Glutamatergic neuron (in vitro differentiated cells): ENCODE data around the gene MGRN1. TPM values are rescaled to one million over a fixed set of nuclear protein-coding genes. Genes with fewer than 3 reads are reported as not detected.
"Not testable (repeated sequence)": the region's sequence is repeated elsewhere in the genome, so short reads cannot be mapped to it uniquely, and the experiment has no call there.

Experiments used
- DNase-seq: peaks from one replicate; pipeline ENCODE4 v3.0.0; 2022
- H3K27ac Mint-ChIP-seq: one replicate; pipeline ENCODE4 v1.8.0; 2020; ENCODE audit warnings: mild to moderate bottlenecking, mixed read lengths, inconsistent platforms; ENCODE audit not compliant: unreplicated experiment
- H3K27me3 Mint-ChIP-seq: one replicate; pipeline ENCODE4 v1.8.0; 2020; ENCODE audit warnings: mild to moderate bottlenecking, moderate library complexity, mixed read lengths, inconsistent platforms; ENCODE audit not compliant: unreplicated experiment
- H3K36me3 Mint-ChIP-seq: one replicate; pipeline ENCODE4 v1.8.0; 2020; ENCODE audit warnings: mild to moderate bottlenecking, mixed read lengths, inconsistent platforms; ENCODE audit not compliant: unreplicated experiment
- H3K4me1 Mint-ChIP-seq: one replicate; pipeline ENCODE4 v1.8.0; 2020; ENCODE audit warnings: mild to moderate bottlenecking, low read depth, mixed read lengths, inconsistent platforms; ENCODE audit not compliant: unreplicated experiment
- H3K4me3 Mint-ChIP-seq: one replicate; pipeline ENCODE4 v1.8.0; 2020; ENCODE audit warnings: mild to moderate bottlenecking, mixed read lengths, inconsistent platforms; ENCODE audit not compliant: unreplicated experiment
- H3K9me3 Mint-ChIP-seq: one replicate; pipeline ENCODE4 v1.8.0; 2020; ENCODE audit warnings: mild to moderate bottlenecking, moderate library complexity, mixed read lengths, inconsistent platforms; ENCODE audit not compliant: unreplicated experiment
- total RNA-seq: library from RNA; stranded (reverse); fragmentation: NEBNext Ultra II Directional; extraction: Animal tissue kit (Norgen Biotek cat#: 25700); gene quantifications from one replicate; pipeline ENCODE4 v1.2.1, GENCODE V29; 2021; ENCODE audit not compliant: unreplicated experiment
- TF ChIP-seq, protein P1 (sequence below): fragments of 200-600 bp; sonication (generic); IDR thresholded peaks from one replicate; pipeline ENCODE4 v1.5.0; 2021; ENCODE audit not compliant: partially characterized antibody, unreplicated experiment

Gene MGRN1
- total RNA-seq, 1 donor from 2014 or later, result 150 TPM

DNA sequence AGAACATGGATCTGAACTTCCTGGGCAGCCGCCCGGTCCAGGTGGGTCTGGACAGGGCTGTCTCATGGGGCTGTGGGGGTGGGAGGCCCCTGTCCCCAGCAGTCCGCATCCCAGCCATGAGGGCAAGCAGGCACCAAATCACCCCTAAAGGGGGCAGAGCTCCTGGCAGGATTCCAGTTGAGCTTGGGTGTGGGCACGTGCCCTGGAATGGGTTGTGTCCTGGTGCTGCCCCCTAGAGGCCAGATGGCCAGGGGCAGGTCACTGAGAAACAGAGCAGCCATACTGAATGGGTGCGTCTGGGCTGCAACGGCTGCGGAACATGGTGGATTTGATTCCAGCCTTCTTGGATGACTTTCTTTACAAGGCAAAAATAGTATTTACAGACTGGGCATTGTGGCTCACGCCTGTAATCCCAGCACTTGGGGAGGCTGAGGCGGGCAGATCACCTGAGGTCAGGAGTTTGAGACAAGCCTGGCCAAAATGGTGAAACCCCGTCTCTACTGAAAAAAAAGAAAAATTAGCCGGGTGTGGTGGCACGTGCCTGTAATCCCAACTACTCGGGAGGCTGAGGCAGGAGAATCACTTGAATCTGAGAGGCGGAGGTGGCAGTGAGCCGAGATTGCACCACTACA, 25.9 kb downstream of the MGRN1 start:
- H3K4me3 Mint-ChIP-seq, H3K27me3 Mint-ChIP-seq, H3K36me3 Mint-ChIP-seq, H3K4me1 Mint-ChIP-seq, H3K27ac Mint-ChIP-seq: not testable (repeated sequence)
- peak; percentile 73 for DNase-seq
- TF ChIP-seq, protein P1, sequence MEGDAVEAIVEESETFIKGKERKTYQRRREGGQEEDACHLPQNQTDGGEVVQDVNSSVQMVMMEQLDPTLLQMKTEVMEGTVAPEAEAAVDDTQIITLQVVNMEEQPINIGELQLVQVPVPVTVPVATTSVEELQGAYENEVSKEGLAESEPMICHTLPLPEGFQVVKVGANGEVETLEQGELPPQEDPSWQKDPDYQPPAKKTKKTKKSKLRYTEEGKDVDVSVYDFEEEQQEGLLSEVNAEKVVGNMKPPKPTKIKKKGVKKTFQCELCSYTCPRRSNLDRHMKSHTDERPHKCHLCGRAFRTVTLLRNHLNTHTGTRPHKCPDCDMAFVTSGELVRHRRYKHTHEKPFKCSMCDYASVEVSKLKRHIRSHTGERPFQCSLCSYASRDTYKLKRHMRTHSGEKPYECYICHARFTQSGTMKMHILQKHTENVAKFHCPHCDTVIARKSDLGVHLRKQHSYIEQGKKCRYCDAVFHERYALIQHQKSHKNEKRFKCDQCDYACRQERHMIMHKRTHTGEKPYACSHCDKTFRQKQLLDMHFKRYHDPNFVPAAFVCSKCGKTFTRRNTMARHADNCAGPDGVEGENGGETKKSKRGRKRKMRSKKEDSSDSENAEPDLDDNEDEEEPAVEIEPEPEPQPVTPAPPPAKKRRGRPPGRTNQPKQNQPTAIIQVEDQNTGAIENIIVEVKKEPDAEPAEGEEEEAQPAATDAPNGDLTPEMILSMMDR, result peak; percentile 84
- peaks cover 13% of the 10 kb centered on the region for H3K9me3 Mint-ChIP-seq

DNA sequence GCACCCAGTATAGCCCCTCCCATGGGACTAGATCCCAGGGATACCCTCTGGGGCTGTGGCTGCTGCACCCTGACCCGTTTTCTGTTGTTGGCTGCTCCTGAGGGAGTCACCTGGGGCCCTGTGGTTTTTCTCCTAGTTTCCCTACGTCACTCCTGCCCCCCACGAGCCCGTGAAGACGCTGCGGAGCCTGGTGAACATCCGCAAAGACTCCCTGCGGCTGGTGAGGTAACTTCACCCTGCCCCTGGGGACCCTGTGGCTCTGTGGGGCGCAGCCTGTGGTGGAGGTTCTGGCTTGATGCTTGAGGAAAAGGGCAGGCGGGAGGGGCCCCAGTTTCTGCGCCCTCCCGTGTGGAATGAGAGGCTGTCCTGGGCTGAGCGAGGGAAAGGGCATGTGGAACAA, 27.2 kb downstream of the MGRN1 start:
- Mint-ChIP-seq H3K9me3 (peaks cover 13% of the 10 kb centered on the region), H3K36me3 (peaks cover 9% of the 10 kb centered on the region), H3K4me1 (peaks cover 8% of the 10 kb centered on the region), H3K27ac (no peak overlapping the region), H3K4me3 (no peak overlapping the region), H3K27me3 (peaks cover 10% of the 10 kb centered on the region)
- TF ChIP-seq, protein P1, result no peak
- no peak for DNase-seq

DNA sequence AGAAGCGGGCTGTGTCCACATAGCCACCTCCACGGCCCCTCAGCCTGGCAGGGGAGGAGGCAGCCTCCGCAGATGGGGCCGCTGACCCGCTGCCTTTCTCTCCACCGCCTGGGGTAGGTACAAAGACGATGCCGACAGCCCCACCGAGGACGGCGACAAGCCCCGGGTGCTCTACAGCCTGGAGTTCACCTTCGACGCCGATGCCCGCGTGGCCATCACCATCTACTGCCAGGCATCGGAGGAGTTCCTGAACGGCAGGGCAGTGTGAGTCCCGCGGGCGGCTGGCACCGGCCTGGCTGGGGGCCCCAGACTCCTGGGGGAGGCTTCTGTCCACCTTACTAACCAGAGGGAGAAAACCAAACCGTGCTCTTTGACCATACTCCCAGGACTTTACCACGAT, 27.9 kb downstream of the MGRN1 start:
- TF ChIP-seq, protein P1, result no peak
- H3K27ac Mint-ChIP-seq, result no peak overlapping the region
- DNase-seq, result no peak
- peaks cover 9% of the 10 kb centered on the region for H3K36me3 Mint-ChIP-seq
- H3K4me1 Mint-ChIP-seq, result peaks cover 8% of the 10 kb centered on the region
- no peak overlapping the region for H3K4me3 Mint-ChIP-seq
- H3K27me3 Mint-ChIP-seq, result peaks cover 10% of the 10 kb centered on the region
- peaks cover 10% of the 10 kb centered on the region for H3K9me3 Mint-ChIP-seq

DNA sequence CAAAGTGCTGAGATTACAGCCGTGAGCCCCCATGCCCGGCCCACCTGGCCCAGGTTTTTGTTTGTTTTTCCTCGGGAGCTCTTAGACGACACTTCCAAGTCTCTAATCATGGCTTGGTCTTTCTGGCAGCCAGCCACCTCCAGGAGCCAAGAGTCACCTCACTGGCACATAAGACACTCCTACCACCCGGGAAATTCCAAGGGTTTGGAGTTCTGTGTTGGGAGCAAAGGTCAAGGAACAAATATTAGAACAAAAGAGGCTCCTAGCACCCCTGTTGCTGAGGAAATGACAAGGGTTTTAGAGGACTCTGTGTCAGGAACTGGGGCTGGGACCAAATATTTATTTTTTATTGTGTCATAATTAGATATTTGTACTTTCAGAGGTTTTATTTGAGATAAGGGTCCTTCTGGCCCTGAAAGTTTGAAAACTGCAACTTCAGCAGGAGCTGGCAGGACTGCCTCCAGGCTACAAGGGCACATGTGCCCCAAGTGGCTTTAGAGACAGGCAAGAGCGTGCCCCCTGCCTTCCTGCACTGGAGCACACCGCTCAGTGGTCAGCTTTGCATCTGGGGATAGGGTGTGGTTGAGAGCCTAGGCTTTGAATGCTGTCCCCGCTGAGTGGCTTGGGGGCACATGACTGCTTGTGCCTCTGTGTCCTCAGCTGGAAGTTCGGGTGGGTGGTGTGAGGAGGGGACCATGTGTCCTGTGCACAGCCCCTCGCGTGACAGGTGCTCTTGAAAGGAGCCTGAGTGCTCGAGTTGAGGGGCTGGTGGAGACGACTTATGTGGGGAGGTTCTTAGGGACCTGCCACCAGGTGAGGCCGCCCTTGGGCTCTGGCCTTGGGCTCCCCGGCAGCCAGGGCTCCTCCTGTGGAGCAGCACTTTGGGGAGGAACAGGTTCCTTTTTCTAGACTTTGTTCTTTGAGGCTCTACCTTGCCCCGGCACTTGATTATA, 29.7 kb downstream of the MGRN1 start:
- peaks cover 7% of the 10 kb centered on the region for H3K9me3 Mint-ChIP-seq
- H3K4me3 Mint-ChIP-seq, result no peak overlapping the region
- H3K4me1 Mint-ChIP-seq, result peaks cover 8% of the 10 kb centered on the region
- peaks cover 9% of the 10 kb centered on the region for H3K27me3 Mint-ChIP-seq
- no peak for DNase-seq
- TF ChIP-seq, protein P1, result no peak
- H3K36me3 Mint-ChIP-seq, result peaks cover 3% of the 10 kb centered on the region
- H3K27ac Mint-ChIP-seq, result peak overlapping the region; percentile 22
